GM18868 (cell line): ENCODE data around the gene HAPLN3.
"Not testable (repeated sequence)": the region's sequence is repeated elsewhere in the genome, so short reads cannot be mapped to it uniquely, and the experiment has no call there.

Source experiments
- ATAC-seq: cut with Tn5 transposase; IDR thresholded peaks from one replicate; pipeline ENCODE4 v1.9.1; 2021; ENCODE audit warnings: mild to moderate bottlenecking, moderate library complexity; ENCODE audit not compliant: unreplicated experiment

HAPLN3 gene

GRCh38 chr15:88894819-88895767 lies at the start of gene HAPLN3:
Gene HAPLN3, minus strand, starts transcription at chr15:88895544. Its CDS starts 8,246 bp downstream, at chr15:88887298.
- peak; percentile 53 for ATAC-seq

- no peak for ATAC-seq
Observed at GRCh38 chr15:88940110-88940675, 44.8 kb upstream of the HAPLN3 start.

GRCh38 chr15:88939486-88939806 lies 44.1 kb upstream of the HAPLN3 start:
- ATAC-seq, result no peak

- no peak for ATAC-seq
Observed at GRCh38 chr15:88938802-88939485, 43.6 kb upstream of the HAPLN3 start.

GRCh38 chr15:88934449-88934848 lies 39.1 kb upstream of the HAPLN3 start:
- ATAC-seq, result not testable (repeated sequence)

GRCh38 chr15:88932875-88933330 lies 37.6 kb upstream of the HAPLN3 start:
- ATAC-seq, result no peak

GRCh38 chr15:88932271-88932874 lies 37.0 kb upstream of the HAPLN3 start:
- ATAC-seq, result no peak

- ATAC-seq, result no peak
Observed at GRCh38 chr15:88930579-88930978, 35.2 kb upstream of the HAPLN3 start.

- ATAC-seq, result not testable (repeated sequence)
Observed at GRCh38 chr15:88929358-88930098, 34.2 kb upstream of the HAPLN3 start.

- not testable (repeated sequence) for ATAC-seq
Observed at GRCh38 chr15:88928192-88928591, 32.8 kb upstream of the HAPLN3 start.

- ATAC-seq, result not testable (repeated sequence)
Observed at GRCh38 chr15:88925648-88926047, 30.3 kb upstream of the HAPLN3 start.

GRCh38 chr15:88920892-88921435 lies 25.6 kb upstream of the HAPLN3 start:
- peak; percentile 93 for ATAC-seq

GRCh38 chr15:88920186-88920891 lies 25.0 kb upstream of the HAPLN3 start:
- ATAC-seq, result no peak

GRCh38 chr15:88918738-88919137 lies 23.4 kb upstream of the HAPLN3 start:
- ATAC-seq, result peak; percentile 65

GRCh38 chr15:88917760-88918159 lies 22.4 kb upstream of the HAPLN3 start:
- no peak for ATAC-seq

- ATAC-seq, result no peak
Observed at GRCh38 chr15:88915354-88915753, 20.0 kb upstream of the HAPLN3 start.

- no peak for ATAC-seq
Observed at GRCh38 chr15:88913850-88914169, 18.5 kb upstream of the HAPLN3 start.

- peak; percentile 85 for ATAC-seq
Observed at GRCh38 chr15:88913017-88913849, 17.9 kb upstream of the HAPLN3 start, which contains the start of gene MFGE8. Gene MFGE8, minus strand, starts transcription at chr15:88913379. Its CDS starts 60 bp downstream, at chr15:88913319.

- ATAC-seq, result no peak
Observed at GRCh38 chr15:88912500-88912921, 17.2 kb upstream of the HAPLN3 start.
